ENCODE data around the gene RTN4RL1. TPM values are rescaled to one million over a fixed set of nuclear protein-coding genes. Genes with fewer than 3 reads are reported as not detected.

The RTN4RL1 gene
- total RNA-seq, 3 donors from 2014 or later (not counting 1 experiment from before 2014, with no cell fraction given) = 0.15 to 0.23 TPM; not detected in 1

- H3K27ac ChIP-seq (ENCODE audit: low read length) = no peak overlapping the region
- DNase-seq = no peak
- Mint-ChIP-seq H3K9me3 (no peaks in the 10 kb centered on the region), H3K4me3 (no peak overlapping the region), H3K4me1 (no peaks in the 10 kb centered on the region), H3K36me3 (no peaks in the 10 kb centered on the region), H3K27me3 (ENCODE audit: low read depth in 2 of 2) (peaks cover 7 to 8% of the 10 kb centered on the region in 2 donors), H3K27ac (no peak overlapping the region)
- intact Hi-C loops (cut with micrococcal nuclease) = no loop called here
- no peaks in the 10 kb centered on the region for H3K27me3 ChIP-seq (ENCODE audit: control insufficient read depth, insufficient read depth, low read length)
- TF ChIP-seq CTCF (IDR thresholded peaks at IDR 0.05) = no peak
- H3K4me3 ChIP-seq (ENCODE audit: low read length) = no peak overlapping the region
- ATAC-seq = peak in 1 of 3 donors; percentile 11
- H3K36me3 ChIP-seq (ENCODE audit: control insufficient read depth, insufficient read depth, low read length) = no peaks in the 10 kb centered on the region
- H3K4me1 ChIP-seq (ENCODE audit: control insufficient read depth, insufficient read depth, low read length) = no peaks in the 10 kb centered on the region
- WGBS (ENCODE audit: insufficient coverage) = 91% methylated on average over 20 of the region's 20 CpGs
- no peaks in the 10 kb centered on the region for H3K9me3 ChIP-seq (ENCODE audit: control insufficient read depth, insufficient read depth, low read length)
Observed at GRCh38 chr17:1946021-1946932, 78.9 kb downstream of the RTN4RL1 start.

DNA sequence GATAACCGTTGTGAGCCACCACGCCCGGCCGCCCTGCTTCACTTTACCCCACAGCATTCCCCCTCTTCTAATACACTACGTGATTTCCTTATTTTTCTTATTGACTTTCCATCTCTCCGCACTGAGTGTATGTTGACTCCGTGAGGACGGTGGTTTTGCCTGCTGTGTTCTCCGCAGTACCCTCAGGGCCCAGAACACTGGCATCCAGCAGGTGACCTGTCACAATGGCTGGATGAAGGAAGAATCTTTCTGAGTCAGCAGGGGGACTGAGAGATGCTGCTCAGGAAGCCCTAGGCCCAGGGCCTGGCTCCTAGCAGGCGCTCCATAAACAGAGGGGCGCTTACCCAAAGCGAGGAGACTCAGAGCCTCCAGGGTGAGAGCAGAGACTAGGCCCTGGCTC lies 79.5 kb downstream of the RTN4RL1 start:
- no peaks in the 10 kb centered on the region for H3K27me3 ChIP-seq (ENCODE audit: control insufficient read depth, insufficient read depth, low read length)
- H3K36me3 ChIP-seq (ENCODE audit: control insufficient read depth, insufficient read depth, low read length) = no peaks in the 10 kb centered on the region
- H3K4me1 ChIP-seq (ENCODE audit: control insufficient read depth, insufficient read depth, low read length) = no peaks in the 10 kb centered on the region
- H3K27ac Mint-ChIP-seq = no peak overlapping the region
- H3K4me3 ChIP-seq (ENCODE audit: low read length) = no peak overlapping the region
- no peaks in the 10 kb centered on the region for H3K36me3 Mint-ChIP-seq
- H3K4me1 Mint-ChIP-seq = no peaks in the 10 kb centered on the region
- peaks cover 7 to 8% of the 10 kb centered on the region in 2 donors for H3K27me3 Mint-ChIP-seq (ENCODE audit: low read depth in 2 of 2)
- DNase-seq = no peak
- intact Hi-C loops (cut with micrococcal nuclease) = no loop called here
- no peaks in the 10 kb centered on the region for H3K9me3 Mint-ChIP-seq
- no peak overlapping the region for H3K27ac ChIP-seq (ENCODE audit: low read length)
- WGBS (ENCODE audit: insufficient coverage) = 88% methylated on average over 12 of the region's 12 CpGs
- no peak overlapping the region for H3K4me3 Mint-ChIP-seq
- ATAC-seq = no peak
- no peaks in the 10 kb centered on the region for H3K9me3 ChIP-seq (ENCODE audit: control insufficient read depth, insufficient read depth, low read length)
- no peak for TF ChIP-seq CTCF (IDR thresholded peaks at IDR 0.05)

- H3K4me1 ChIP-seq (ENCODE audit: control insufficient read depth, insufficient read depth, low read length) = no peaks in the 10 kb centered on the region
- Mint-ChIP-seq H3K27me3 (ENCODE audit: low read depth in 2 of 2) (no peaks in the 10 kb centered on the region), H3K36me3 (no peaks in the 10 kb centered on the region), H3K9me3 (no peaks in the 10 kb centered on the region), H3K4me1 (no peaks in the 10 kb centered on the region), H3K27ac (no peak overlapping the region), H3K4me3 (no peak overlapping the region)
- 90% methylated on average over 11 of the region's 11 CpGs for WGBS (ENCODE audit: insufficient coverage)
- H3K4me3 ChIP-seq (ENCODE audit: low read length) = no peak overlapping the region
- no peak for ATAC-seq
- no peak overlapping the region for H3K27ac ChIP-seq (ENCODE audit: low read length)
- H3K9me3 ChIP-seq (ENCODE audit: control insufficient read depth, insufficient read depth, low read length) = no peaks in the 10 kb centered on the region
- no peaks in the 10 kb centered on the region for H3K36me3 ChIP-seq (ENCODE audit: control insufficient read depth, insufficient read depth, low read length)
- intact Hi-C loops (cut with micrococcal nuclease) = no loop called here
- H3K27me3 ChIP-seq (ENCODE audit: control insufficient read depth, insufficient read depth, low read length) = no peaks in the 10 kb centered on the region
- no peak for TF ChIP-seq CTCF (IDR thresholded peaks at IDR 0.05)
- DNase-seq = no peak
Observed at GRCh38 chr17:1943436-1943831, 81.7 kb downstream of the RTN4RL1 start.

Measured in natural killer cell (primary cell).